SHP77 (cell line): ENCODE measurements around the gene ZNF83.
"Not testable (repeated sequence)": the region's sequence is repeated elsewhere in the genome, so short reads cannot be mapped to it uniquely, and the experiment has no call there.

Experiments used
- DNase-seq, 2 experiments: peaks; one replicate each; lab custom pipeline; 2025; lab: John Stamatoyannopoulos, UW

ZNF83 gene

DNA sequence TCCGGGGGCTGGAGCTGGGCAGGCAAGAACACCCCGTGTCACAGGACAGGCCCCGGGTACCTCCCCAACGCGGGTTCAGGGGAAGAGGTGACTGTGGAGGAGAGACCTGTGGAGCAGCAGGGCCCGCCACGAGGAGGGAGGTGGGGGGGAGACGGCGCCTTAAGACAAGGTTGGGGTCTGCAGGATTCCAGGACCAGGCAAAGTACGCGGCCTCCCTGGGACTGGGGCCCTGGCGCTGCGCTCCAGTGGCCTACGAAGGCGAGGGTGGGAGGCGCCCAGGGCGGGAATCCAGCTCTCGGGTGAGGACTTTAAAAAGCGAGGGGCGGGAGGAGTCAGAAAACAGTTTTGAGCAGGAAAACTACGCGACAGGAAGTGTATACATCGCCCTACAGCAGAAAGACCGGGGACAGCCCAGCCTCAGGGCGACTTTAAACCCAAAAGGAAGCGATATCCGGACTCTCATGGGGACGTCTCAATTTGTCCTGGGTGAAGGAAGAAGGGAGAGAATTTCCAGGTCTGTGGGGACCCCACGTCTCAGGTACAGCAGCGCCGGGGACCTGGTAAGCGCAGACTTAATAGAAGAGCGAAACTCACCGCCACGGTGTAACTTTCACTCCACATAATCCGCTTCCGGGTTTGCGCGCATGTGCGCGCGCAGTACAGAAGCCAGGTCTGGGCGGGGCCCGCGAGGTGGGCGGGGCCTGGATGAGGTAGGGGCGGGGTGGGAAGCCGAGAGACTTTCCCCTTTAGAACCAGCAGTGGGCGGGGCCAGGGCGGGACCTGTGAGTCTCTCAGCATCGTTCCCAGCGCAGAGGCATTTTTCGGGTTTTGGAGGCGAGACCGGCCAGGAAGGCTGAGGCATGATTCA is at the start of gene ZNF83:
Gene ZNF83, minus strand, starts transcription at position 638 of the 868 bp plus-strand sequence.
- DNase-seq = peak; percentile 62 to 76

GRCh38 chr19:52687684-52688083 is 49.5 kb upstream of the ZNF83 start:
- no peak for DNase-seq

- no peak for DNase-seq
Measured at GRCh38 chr19:52685811-52686210, 47.7 kb upstream of the ZNF83 start.

GRCh38 chr19:52681216-52681615 is 43.1 kb upstream of the ZNF83 start:
- DNase-seq = not testable (repeated sequence)

DNA sequence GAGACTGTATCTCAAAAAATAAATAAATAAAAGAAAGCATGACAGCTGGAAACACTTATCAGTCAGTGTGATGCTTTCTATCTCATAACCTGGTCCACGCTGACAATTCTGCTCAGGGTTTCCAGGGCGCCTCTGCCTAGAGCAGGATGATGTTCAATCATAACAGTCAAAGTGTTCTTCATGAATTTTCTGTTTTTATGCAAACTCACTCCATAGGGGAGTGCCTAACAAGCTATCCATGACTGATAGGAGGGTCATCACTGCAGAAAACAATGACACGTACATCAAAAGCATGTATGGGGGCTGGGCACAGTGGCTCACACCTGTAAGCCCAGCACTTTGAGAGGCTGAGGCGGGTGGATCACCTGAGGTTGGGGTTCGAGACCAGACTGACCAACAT is 41.4 kb upstream of the ZNF83 start:
- DNase-seq = no peak

DNA sequence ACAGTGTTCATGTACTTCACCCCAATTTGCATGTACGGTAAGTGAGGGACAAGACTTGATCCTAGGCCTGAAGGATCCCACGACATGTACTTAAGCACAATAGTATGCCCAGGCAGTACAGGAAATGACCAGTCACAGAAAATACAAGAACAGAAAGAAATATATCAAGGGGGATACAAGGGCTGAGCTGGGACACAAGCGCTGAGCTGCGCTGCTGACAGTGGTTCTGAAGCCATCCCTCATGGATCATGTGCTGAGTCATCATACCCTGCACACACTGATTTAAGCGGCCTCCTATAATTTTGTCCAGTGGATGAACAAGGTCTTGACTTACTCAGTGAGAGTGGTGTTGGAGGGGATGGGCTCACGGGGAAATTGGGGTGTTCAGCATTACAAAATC is 37.1 kb upstream of the ZNF83 start:
- DNase-seq = not testable (repeated sequence)

- no peak for DNase-seq
Measured at GRCh38 chr19:52673014-52673413, 34.9 kb upstream of the ZNF83 start.

- DNase-seq = no peak
Measured at GRCh38 chr19:52670046-52670445, 31.9 kb upstream of the ZNF83 start.

DNA sequence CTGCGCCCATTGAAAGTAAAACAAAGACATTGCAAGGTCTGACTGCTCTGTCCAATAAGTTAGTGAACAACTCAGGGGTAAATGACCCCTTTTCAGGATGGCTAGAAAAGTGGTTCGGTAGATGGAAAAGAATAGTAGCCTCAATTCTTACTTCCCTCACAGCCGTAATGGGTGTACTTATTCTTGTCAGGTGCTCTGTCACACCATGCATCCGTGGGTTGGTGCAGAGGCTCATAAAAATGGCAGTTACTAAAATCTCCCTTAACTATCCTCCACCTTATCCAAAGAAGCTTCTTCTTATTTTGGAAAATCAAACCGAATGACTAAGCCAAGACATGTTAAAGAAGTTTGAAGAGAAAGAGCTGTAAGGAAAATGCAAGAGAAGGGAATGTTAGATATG is 31.4 kb upstream of the ZNF83 start:
- DNase-seq = no peak

- DNase-seq = no peak
Measured at GRCh38 chr19:52667972-52668371, 29.8 kb upstream of the ZNF83 start.

DNA sequence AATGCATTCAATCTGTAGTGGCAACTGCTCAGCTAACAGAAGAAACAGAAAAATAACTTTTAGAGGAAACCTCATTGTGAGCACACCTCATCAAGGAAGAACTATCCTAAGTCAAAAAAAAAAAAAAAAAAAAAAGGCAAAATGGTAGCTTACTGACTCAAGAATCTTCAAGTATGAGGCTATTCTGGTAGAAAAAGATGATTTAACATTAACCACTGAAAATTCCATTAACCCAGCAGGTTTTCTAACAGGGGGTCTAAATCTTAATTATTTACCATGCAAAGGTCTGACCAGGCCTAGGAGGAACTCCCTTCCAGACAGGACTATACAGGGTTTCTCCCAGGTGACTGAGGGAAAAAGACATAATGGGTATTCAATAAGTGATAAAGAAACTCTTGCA is 28.4 kb upstream of the ZNF83 start:
- no peak for DNase-seq

DNA sequence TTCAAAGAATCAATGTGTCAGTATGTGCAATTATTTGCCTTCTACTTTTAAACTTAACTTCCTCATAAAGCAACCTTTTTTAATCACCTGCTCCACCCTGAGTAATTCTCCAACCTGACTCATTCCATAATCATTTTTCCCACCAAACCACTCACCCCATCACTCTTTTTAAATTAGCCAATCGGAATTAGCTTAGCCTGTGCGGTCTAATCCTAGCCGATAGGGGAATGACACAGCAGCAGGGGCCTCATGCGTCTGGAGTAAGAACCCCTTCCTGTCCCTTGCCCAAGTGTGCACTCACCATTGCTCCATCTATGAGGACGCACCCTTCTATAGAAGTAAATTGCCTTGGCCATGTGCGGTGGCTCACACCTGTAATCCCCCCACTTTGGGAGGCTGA is 27.4 kb upstream of the ZNF83 start:
- DNase-seq = no peak

DNA sequence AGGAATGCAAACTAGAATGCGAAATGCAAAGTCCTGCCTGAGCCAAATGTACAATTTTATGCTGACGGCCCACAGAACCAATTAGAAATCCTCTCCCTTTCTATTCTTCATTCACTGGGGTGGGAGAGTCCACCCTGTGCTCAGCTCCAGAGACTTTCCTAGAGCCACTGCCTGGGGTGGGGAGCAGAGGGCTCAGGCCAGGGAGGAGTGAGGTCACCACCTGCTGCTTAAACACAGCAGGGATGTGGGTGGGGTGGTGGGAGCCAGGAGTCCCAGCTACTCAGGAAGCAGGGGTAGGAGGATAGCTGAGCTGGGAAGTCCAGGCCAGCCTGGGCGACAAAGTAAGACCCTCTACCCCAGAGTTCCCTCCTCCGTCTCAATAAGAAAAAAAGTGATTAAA is 26.9 kb upstream of the ZNF83 start:
- DNase-seq = no peak

DNA sequence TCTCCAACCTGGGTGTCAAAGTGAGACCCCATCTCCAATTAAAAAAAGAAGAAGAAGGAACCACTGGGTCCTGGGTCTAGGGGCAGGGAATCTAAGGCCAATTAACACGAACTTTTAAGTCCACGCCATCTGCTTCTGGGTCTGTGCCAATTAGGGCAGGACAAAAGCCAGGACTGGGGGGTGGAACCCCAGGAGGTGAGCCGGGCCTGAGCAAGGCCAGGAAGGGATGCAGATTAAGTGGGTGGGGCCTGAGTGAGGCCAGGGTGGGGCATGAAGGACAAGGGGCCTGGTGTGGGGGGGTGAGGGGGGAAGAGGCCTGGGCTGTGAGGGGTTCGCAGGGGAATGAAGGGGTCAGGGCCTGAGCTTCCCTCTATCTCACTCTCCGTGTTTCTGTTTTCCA is 26.3 kb upstream of the ZNF83 start:
- no peak for DNase-seq

- no peak for DNase-seq
Measured at GRCh38 chr19:52662631-52663030, 24.5 kb upstream of the ZNF83 start.

GRCh38 chr19:52660981-52661380 is 22.8 kb upstream of the ZNF83 start:
- no peak for DNase-seq

- no peak for DNase-seq
Measured at GRCh38 chr19:52659013-52659412, 20.9 kb upstream of the ZNF83 start.

DNA sequence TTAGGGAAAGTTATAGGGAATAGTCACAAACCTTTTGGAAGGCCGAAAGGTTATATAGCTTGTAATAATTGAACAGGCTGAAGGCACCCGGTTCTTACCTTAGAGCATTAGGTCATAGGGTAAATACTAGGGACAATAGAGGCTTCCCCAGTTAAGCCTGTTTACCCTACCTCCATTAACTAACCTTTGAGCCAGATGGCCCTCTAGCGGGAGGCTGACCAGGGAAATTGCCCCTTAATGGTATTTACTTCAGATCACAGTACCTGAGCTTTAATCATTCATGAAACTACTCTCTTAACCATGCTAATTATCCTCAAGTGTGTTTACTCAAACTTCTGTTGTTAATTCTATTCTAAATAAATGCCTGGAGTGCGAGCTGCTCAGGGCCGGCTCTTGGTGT is 20.4 kb upstream of the ZNF83 start:
- DNase-seq = no peak

DNA sequence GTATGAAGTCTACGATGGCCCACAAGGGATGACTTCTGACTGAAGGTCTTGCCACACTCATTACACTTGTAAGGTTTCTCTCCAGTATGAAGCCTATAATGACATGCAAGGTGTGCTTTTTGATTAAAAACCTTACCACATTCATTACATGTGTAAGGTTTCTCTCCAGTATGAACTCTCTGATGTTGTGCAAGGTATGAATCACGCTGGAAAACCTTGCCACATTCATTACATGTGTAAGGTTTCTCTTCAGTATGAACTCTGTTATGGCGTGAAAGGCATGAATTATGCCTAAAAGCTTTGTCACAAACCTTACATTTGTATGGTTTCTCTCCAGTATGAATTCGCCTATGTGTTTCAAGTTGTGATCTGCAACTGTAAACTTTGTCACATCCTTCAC is 15.0 kb upstream of the ZNF83 start:
- no peak for DNase-seq

GRCh38 chr19:52651956-52652355 is 13.8 kb upstream of the ZNF83 start:
- no peak for DNase-seq

DNA sequence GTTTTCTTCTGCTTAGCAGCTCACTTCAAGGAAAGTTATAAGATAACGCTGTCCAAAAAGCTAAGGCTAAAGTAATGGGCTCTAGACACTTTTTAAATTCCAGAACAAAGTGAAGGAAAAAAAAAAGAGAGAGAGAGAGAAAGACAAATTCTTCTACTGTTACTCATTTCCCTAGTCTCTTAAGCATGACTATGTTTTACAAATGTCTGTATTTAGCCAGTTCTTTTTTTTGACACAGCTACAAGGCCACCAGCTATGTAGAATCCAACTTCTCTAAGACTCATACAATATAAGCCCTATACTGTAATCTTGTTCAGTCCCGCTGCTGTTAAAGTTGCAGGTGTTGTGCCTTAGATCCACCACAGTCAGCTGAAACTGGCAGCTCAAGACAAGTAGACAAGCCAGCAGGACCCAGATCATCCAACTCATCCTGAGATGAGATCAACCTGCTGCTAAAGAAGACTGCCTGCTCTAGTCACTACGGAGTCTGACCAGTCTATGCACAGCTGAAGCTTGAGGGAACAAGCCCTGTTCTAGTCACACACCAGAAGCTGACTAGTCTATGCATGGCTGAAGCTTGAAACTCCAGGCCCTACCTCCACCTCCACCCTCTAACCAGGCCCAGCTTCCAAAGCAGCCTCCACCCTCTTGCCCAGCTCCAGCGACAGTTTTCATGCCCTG is 10.3 kb upstream of the ZNF83 start:
- no peak for DNase-seq

DNA sequence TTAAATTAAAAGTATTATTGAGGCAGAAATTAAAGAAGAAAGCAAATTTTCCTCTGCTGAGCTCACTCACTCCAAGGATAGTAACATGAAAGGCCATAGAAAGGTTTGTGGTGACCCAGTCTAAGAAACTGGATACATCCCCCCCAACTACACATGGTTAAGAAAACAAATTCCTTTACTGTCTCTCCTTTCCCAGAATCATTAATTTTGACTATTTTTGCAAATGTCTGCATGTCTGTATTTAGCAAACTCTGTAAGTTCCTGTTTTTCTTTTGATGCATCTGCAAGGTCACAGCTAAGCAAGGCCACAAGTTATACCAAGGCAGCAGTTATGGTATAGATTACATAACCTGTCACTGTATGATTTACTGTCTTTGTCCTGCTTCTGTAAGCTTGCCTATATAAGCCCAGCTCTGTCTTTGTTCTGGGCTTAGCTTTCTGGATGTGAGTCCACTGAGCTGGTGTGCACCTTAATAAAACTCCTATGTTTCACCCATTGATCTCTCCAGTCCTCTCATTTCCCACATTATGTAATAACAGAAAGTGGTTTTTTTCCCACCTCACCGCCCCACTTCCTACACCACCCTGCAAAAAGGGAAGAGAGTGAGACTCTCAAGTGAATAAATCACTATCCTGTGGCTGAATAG is 8.5 kb upstream of the ZNF83 start:
- DNase-seq = no peak

- no peak for DNase-seq
Measured at GRCh38 chr19:52640916-52641315, 2.8 kb upstream of the ZNF83 start.
